CD4-positive, alpha-beta T cell treated with Interferon gamma for 1 hour (primary cell): ENCODE data around the gene POU2F2.

Source experiments
- DNase-seq: peaks from one replicate; pipeline ENCODE4 v3.0.0-alpha.2; 2020

POU2F2 gene

DNA sequence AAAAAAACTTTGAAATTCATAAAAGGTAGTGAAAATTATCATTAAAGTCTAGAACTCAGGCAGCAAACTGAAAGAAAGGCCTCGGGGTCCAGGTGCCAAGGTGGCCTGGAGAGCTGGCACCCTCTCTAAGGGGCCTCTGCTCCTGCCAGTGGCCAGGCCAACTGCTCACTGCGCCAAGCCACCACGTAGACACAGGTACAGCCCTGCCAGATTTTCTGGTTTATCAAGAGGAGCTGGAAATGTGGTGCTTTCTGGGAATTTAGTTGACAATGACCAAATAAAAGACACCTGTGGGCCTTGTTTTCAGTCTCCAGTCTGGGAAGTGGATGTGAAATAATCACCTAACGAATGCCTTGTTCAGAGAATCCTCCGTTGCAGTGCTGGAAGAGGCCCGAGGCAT, 33.5 kb downstream of the POU2F2 start:
- DNase-seq = no peak

- DNase-seq = no peak
Measured at GRCh38 chr19:42097461-42097860, 34.8 kb downstream of the POU2F2 start.

DNA sequence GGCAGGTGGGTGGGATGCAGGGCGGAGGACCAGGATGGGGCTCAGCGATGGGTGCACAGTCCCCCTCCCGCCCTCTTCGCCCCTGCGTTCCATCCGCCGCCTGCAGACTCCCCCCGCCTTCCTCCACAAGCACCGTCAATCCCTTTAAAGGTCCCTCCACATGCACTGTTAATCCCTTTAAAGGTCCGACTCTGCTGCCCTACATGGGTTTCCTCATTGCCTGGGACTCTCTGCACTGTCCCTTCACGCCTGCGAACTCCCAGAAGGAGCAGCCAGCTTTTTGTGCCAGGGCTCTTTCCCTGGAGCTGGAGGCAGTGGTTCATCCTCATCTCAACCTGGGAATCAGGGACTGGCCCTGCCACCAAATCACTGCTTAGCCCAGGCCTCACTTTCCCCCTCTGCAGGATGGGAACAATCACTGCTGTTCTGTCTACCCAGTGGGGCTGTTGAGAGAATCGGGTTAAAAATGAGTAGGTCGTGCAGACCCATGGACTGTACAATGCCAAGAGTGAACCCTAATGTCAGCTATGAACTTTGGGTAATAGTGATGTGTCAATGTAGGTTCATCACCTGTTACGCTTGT, 35.9 kb downstream of the POU2F2 start:
- no peak for DNase-seq

- no peak for DNase-seq
Measured at GRCh38 chr19:42095814-42096230, 36.4 kb downstream of the POU2F2 start.

DNA sequence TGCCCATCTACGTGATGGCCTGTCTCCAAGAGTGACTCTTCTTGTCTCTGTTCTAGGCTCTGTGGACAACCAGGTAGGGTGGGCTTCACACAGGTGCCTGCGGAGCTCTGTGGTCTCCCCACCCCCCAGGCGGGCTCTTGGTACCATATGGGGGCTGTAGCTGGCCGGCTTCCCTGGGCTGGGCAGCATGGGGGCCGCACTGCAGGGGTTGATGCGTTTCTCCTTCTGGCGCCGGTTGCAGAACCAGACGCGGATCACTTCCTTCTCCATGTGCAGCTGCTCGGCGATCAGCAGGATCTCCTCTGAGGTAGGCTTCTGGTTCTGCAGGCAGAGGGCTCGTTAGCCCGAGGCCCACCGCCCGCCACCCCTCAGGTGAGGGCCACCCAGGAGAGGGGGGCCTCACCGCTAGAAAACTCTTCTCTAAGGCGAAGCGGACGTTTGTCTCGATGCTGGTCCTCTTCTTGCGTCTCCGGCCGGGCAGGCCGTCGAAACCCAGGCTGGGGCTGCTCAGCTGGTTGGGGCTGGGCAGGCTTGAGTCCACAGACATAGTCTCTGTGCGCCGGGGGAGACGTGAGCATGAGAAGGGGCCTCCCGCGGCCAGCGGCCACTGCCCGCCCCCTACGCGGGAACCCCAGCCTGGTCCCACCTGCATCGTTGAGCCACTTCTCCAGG, 37.0 kb downstream of the POU2F2 start:
- DNase-seq = no peak

DNA sequence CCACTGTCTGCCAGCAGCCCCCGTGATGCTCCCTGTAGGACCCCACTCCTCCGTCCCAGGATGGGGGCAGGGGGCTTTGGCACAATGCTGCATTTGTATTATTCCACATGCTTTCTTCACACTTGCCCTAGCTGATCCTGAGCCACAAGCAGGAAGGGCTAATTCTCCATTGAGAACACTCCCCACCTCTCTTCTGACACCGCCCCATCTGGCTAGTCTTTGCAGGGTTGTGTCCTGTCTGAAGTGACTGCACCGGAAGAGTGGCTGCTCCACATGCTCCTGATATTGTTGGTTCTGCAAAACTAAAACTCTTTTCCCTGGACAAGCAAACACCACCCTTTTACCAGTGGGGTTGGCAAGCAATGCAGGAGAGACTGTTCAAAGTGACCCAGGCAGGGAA, 38.3 kb downstream of the POU2F2 start:
- DNase-seq = no peak

DNA sequence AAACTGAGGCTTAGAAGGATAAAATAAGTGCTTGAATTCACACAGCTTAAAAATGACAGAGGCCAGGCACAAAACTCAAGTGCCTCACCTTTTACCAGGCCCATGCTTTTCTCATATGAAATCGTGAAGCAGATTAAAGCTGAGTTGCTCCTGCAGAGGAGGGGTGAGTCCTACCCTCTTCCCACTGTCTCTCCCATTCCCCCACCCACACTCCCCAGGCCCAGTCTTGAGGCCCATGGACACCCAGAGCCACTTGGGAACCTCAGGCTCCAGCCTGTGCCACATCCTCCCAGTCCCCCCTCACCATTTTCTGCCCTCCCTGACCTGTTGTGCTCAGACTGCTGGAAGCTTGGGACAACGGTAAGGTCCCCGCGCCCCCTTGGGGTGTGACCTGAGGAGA, 38.7 kb downstream of the POU2F2 start:
- DNase-seq = no peak

DNA sequence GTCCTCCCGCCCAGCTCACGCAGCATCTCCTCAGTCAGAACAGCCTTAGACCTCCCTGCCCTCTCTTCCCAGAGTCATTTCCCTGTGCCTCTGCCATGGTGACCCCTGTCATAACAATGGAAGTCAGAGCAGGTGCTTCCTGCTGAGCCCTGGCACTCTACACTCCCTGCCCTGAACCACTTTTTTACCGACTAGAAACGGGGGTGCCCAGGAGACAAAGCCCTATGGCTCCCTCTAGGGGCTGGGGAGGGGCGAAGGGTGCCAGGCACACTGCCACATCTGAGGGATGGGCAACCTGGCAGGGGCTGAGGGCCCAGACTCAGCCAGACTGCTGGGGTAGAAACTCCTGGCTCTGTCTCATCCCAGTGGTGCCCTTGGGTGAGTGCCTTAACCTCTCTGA, 39.9 kb downstream of the POU2F2 start:
- peak; percentile 37 for DNase-seq

- no peak for DNase-seq
Measured at GRCh38 chr19:42091742-42092141, 40.5 kb downstream of the POU2F2 start.

DNA sequence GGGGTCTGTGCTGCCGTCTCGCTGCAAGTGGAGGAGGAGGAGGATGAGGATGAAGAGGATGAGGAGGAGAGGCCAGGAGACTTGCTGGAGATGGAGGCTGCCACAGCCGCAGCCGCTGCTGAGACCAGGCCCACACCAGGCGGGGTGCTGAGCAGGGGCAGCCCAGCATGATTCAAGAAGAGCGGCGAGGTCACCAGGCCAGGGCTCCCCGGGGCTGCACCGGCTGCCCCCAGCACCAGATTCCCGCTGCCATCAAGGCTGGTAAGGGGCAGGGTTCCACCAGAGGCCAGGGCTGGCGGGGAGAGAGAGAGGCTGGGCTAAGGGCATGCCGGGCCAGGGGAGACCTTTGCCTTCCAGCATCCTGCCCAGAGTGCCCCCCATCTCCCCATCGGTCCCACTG, 40.9 kb downstream of the POU2F2 start:
- DNase-seq = no peak

GRCh38 chr19:42090672-42091071, 41.6 kb downstream of the POU2F2 start:
- no peak for DNase-seq

DNA sequence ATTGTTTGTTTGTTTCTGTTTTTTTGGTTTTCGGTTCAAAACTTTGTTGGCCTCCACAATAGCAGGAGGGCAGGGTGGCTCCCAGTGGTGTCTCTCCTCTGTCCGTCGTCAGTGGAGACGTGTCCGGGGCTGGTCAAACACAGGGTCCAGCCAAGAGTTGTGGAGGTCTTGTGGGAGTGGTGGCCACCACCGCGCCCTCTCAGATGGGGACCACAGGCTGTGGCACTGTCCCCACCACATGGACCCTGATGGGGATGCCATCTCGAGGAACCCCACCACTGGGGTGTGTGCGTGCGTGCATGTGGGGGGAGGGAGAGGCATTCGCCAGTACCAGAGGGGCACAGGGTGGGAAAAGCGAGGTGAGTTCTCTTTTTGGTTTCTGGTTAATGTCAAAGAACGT, 42.5 kb downstream of the POU2F2 start:
- no peak for DNase-seq

GRCh38 chr19:42089191-42089750, 43.0 kb downstream of the POU2F2 start:
- no peak for DNase-seq

DNA sequence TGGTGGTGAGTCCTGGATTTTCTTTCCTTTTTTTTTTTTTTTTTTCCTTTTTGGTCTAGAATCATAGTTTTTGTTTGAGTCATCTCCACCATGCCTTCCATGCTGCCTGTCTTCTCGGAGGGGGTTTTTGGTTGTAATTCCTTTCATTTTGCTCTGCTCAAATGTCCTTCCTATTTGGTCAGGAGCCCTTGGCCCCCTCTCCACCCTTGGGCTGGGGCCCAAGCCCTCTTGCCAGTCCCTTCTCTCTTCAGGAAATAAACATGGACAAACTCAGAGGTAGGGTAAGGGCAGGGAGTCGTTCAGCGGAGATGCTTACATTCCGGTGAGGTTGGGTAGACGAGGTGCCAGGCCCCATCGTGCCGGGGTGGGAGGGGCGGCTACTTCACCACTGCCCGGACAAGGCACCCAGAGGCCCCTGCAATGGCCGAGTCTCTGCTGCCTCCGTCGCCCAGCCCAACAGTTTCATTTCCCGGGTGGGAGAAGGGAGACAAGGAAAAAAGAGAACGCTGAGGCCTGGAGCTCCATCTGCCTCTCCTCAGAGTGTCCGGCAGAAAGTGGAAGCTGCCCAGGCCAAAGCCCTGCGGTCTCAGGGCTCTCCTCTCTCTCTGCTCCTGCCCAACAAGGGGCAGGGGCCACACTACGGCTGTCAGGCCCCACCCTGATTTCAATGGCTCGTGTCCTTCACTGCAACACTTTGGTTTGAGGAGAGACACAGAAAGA, 43.6 kb downstream of the POU2F2 start:
- DNase-seq = no peak

- no peak for DNase-seq
Measured at GRCh38 chr19:42086770-42087550, 45.3 kb downstream of the POU2F2 start.

GRCh38 chr19:42086188-42086736, 46.0 kb downstream of the POU2F2 start:
- DNase-seq = no peak

DNA sequence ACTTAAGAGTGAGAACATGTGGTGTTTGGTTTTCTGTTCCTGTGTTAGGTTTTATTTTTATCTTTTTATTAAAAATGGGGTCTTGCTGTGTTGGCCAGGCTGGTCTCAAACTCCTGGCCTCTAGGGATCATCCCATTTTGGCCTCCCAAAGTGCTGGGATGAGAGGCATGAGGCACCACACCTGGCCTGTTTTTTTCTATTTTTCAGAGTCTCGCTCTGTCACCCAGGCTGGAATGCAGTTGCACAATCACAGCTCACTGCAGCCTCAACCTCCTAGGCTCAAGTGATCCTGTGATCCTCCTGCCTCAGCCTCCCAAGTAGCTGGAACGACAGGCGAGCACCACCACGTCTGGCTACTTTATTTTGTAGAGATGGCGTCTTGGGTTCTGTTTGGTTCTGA, 48.7 kb downstream of the POU2F2 start:
- DNase-seq = no peak

DNA sequence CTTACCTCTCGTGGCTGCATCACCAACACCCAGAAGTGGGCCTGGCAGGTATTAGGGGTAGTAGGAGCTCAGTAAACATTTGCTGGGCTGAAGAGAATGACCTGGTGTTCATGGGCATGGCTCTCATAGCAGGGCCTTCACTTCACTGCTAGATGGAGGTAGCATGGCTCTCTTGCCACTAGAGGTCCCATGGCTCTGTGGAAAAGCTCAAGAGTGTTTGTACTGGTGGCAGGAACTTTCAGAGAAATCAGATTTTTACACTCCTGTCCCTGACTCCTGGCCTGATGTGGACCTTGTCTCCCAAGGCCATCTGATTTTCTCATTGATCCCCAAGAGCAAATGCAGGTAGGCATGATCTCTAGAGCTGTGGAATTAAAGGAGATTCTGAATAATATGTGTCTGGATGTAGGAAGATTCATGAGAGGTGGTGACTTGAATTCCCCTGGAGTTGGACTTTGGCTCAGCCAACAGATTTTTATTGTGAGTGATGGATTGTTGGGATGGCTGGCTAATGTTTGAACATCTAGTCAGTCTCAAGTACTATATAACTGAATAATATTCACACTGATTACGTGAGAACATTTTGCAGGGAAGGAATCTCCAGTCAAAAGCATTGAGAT, 50.6 kb downstream of the POU2F2 start:
- no peak for DNase-seq

- no peak for DNase-seq
Measured at GRCh38 chr19:42080764-42081375, 51.4 kb downstream of the POU2F2 start.

DNA sequence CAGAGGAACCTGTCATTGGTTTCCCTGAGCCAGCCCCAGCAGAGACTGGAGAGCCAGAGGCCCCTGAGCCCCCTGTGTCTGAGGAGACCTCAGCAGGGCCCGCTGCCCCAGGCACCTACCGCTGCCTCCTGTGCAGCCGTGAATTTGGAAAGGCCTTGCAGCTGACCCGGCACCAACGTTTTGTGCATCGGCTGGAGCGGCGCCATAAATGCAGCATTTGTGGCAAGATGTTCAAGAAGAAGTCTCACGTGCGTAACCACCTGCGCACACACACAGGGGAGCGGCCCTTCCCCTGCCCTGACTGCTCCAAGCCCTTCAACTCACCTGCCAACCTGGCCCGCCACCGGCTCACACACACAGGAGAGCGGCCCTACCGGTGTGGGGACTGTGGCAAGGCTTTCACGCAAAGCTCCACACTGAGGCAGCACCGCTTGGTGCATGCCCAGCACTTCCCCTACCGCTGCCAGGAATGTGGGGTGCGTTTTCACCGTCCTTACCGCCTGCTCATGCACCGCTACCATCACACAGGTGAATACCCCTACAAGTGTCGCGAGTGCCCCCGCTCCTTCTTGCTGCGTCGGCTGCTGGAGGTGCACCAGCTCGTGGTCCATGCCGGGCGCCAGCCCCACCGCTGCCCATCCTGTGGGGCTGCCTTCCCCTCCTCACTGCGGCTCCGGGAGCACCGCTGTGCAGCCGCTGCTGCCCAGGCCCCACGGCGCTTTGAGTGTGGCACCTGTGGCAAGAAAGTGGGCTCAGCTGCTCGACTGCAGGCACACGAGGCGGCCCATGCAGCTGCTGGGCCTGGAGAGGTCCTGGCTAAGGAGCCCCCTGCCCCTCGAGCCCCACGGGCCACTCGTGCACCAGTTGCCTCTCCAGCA, 52.1 kb downstream of the POU2F2 start:
- no peak for DNase-seq

GRCh38 chr19:42079276-42079669, 53.0 kb downstream of the POU2F2 start:
- no peak for DNase-seq
